SK-N-SH (cell line): Measurements from ENCODE around the gene R3HDM4. TPM values are rescaled to one million over a fixed set of nuclear protein-coding genes. Genes with fewer than 3 reads are reported as not detected.

ENCODE experiments used
- CTCF ChIA-PET: fragments of 300-600, 350-600 bp; formaldehyde crosslinking; extraction: SDS; loops from one replicate; lab custom pipeline; 2021; lab: Yijun Ruan, JAX
- POLR2A ChIA-PET: fragments of 350-600 bp; sonication (Branson Sonifier 250); formaldehyde crosslinking; extraction: SDS; loops from one replicate; lab custom pipeline; 2020; ENCODE audit warnings: antibody characterized with exemption, inconsistent platforms; lab: Yijun Ruan, JAX
- DNase-seq: peaks from one replicate; pipeline ENCODE4 v3.0.0; 2012
- H2AFZ ChIP-seq: fragments of 200-600 bp; sonication (generic); 2 replicates; pipeline ENCODE4 v1.8.1; 2016; ENCODE audit warnings: antibody characterized with exemption, mild to moderate bottlenecking, low read depth
- H3F3A ChIP-seq: fragments of 200-600 bp; sonication (generic); replicated peaks from 2 replicates; pipeline ENCODE3; 2016; ENCODE audit warnings: antibody characterized with exemption, mild to moderate bottlenecking; ENCODE audit not compliant: insufficient read depth
- H3K27ac ChIP-seq, 2 experiments: fragments of 200-500 bp in 1 of 2; fragments of 200-600 bp in 1 of 2; sonication (Bioruptor generic) in 1 of 2; sonication (generic), shearing (Covaris generic) in 1 of 2; 2 replicates each; pipeline versions ENCODE4 v1.5.1 to v1.6.1; 2014 to 2016; ENCODE audit warnings: low read depth in 2 of 2, inconsistent platforms in 1 of 2, low read length in 1 of 2, mild to moderate bottlenecking in 1 of 2, mixed read lengths in 1 of 2
- H3K27me3 ChIP-seq: fragments of 200-600 bp; sonication (generic), shearing (Covaris generic); 2 replicates; pipeline ENCODE4 v1.6.1; 2016; ENCODE audit warnings: mixed run types; ENCODE audit not compliant: insufficient read depth
- H3K36me3 ChIP-seq, 2 experiments: fragments of 200-500 bp in 1 of 2; fragments of 200-600 bp in 1 of 2; sonication (Bioruptor generic) in 1 of 2; sonication (generic) in 1 of 2; replicated peaks in 1 of 2; 2 replicates each; pipeline versions ENCODE3 to v1.5.1; 2014 to 2016; ENCODE audit warnings: low read length in 1 of 2, mild to moderate bottlenecking in 1 of 2; ENCODE audit not compliant: insufficient read depth in 2 of 2, control insufficient read depth in 1 of 2
- H3K4me1 ChIP-seq, 2 experiments: fragments of 200-500 bp in 1 of 2; fragments of 200-600 bp in 1 of 2; sonication (Bioruptor generic) in 1 of 2; sonication (generic), shearing (Covaris generic) in 1 of 2; 2 replicates each; pipeline versions ENCODE4 v1.5.1 to v1.6.1; 2014 to 2016; ENCODE audit warnings: low read depth in 1 of 2, low read length in 1 of 2, mixed run types in 1 of 2; ENCODE audit not compliant: insufficient read depth in 2 of 2, control insufficient read depth in 1 of 2
- H3K4me2 ChIP-seq: fragments of 200-600 bp; sonication (generic), shearing (Covaris generic); 2 replicates; pipeline ENCODE4 v1.6.1; 2017; ENCODE audit warnings: mixed run types
- H3K4me3 ChIP-seq, 2 experiments: fragments of 200-500 bp in 1 of 2; fragments of 200-600 bp in 1 of 2; sonication (Bioruptor generic) in 1 of 2; sonication (generic), shearing (Covaris generic) in 1 of 2; 2 replicates each; pipeline versions ENCODE4 v1.5.1 to v1.8.1; 2014 to 2016; ENCODE audit warnings: low read depth in 2 of 2, inconsistent platforms in 1 of 2, low read length in 1 of 2, mild to moderate bottlenecking in 1 of 2, mixed read lengths in 1 of 2, moderate library complexity in 1 of 2
- H3K79me2 ChIP-seq: fragments of 200-600 bp; sonication (generic); 2 replicates; pipeline ENCODE4 v1.8.1; 2017; ENCODE audit warnings: mild to moderate bottlenecking; ENCODE audit not compliant: insufficient read depth
- H3K9ac ChIP-seq: fragments of 200-600 bp; sonication (generic); 2 replicates; pipeline ENCODE4 v1.6.1; 2017; ENCODE audit warnings: mixed run types
- H3K9me2 ChIP-seq: fragments of 200-600 bp; sonication (generic); 2 replicates; pipeline ENCODE4 v1.6.1; 2017; ENCODE audit warnings: mixed run types
- H3K9me3 ChIP-seq: fragments of 200-600 bp; sonication (generic); 2 replicates; pipeline ENCODE4 v1.6.1; 2017; ENCODE audit warnings: mixed run types, mild to moderate bottlenecking, moderate library complexity
- H4K20me1 ChIP-seq: fragments of 200-600 bp; sonication (generic); 2 replicates; pipeline ENCODE4 v1.6.1; 2017; ENCODE audit warnings: mild to moderate bottlenecking, mixed run types; ENCODE audit not compliant: insufficient read depth
- ELF1 ChIP-seq: IDR thresholded peaks from 2 replicates; pipeline ENCODE4 v1.4.0; 2012
- EP300 ChIP-seq, 2 experiments: IDR thresholded peaks; 2 replicates each; pipeline versions ENCODE4 v1.4.0 to v1.6.1; 2012; ENCODE audit warnings: borderline replicate concordance in 1 of 2, low read depth in 1 of 2, low read length in 1 of 2
- EZH2phosphoT487 ChIP-seq: fragments of 200-600 bp; sonication (generic); IDR thresholded peaks from 2 replicates; pipeline ENCODE4 v1.6.1; 2017; ENCODE audit warnings: low read depth, mixed run types, mild to moderate bottlenecking, antibody characterized with exemption, moderate library complexity, borderline replicate concordance
- FOXJ3 ChIP-seq: sonication (generic); formaldehyde crosslinking; IDR thresholded peaks from 2 replicates; pipeline ENCODE4 v1.5.1; 2020; ENCODE audit warnings: mild to moderate bottlenecking, missing genetic modification reagents
- NRF1 ChIP-seq: IDR thresholded peaks from 2 replicates; pipeline ENCODE4 v1.6.1; 2012; ENCODE audit warnings: low read depth, mild to moderate bottlenecking, low read length
- RCOR1 ChIP-seq: fragments of 150-350 bp; IDR thresholded peaks from 2 replicates; pipeline ENCODE4 v1.6.1; 2017; ENCODE audit warnings: antibody characterized with exemption, low read length
- RXRA ChIP-seq: IDR thresholded peaks from 2 replicates; pipeline ENCODE4 v1.4.0; 2012; ENCODE audit warnings: low read depth, mild to moderate bottlenecking, borderline replicate concordance
- SIN3A ChIP-seq: IDR thresholded peaks from 2 replicates; pipeline ENCODE4 v1.6.1; 2012; ENCODE audit warnings: low read depth, mild to moderate bottlenecking, low read length, moderate library complexity, borderline replicate concordance
- SMC3 ChIP-seq: IDR thresholded peaks from 2 replicates; pipeline ENCODE4 v1.6.1; 2012; ENCODE audit warnings: low read depth, low read length, improper control_type of control experiment
- TAF1 ChIP-seq: IDR thresholded peaks from 2 replicates; pipeline ENCODE4 v1.6.1; 2012; ENCODE audit warnings: low read depth, mild to moderate bottlenecking, low read length, moderate library complexity, borderline replicate concordance
- TEAD4 ChIP-seq: IDR thresholded peaks from 2 replicates; pipeline ENCODE4 v1.4.0; 2012; ENCODE audit warnings: mild to moderate bottlenecking, borderline replicate concordance; ENCODE audit not compliant: insufficient read depth
- YY1 ChIP-seq: IDR thresholded peaks from 2 replicates; pipeline ENCODE4 v1.4.0; 2012; ENCODE audit warnings: low read depth, mild to moderate bottlenecking
- WGBS: methylation state at CpG from one replicate; pipeline ENCODE4 v1.1.6; 2017; ENCODE audit warnings: low lambda C conversion rate; 5-methylcytosine and 5-hydroxymethylcytosine counted together
- polyA plus RNA-seq, 3 experiments: library from polyadenylated mRNA; depleted of rRNA; stranded (reverse); fragments of >200 nt; gene quantifications; 2 replicates each; pipeline ENCODE4 v1.2.3, GENCODE V29; 2012
- TF ChIP-seq, protein P1 (sequence below): IDR thresholded peaks from 2 replicates; pipeline ENCODE4 v1.6.1; 2012; ENCODE audit warnings: mild to moderate bottlenecking, low read depth, low read length, moderate library complexity
- TF ChIP-seq, protein P2 (sequence below): IDR thresholded peaks from 2 replicates; pipeline ENCODE4 v1.4.0; 2012; ENCODE audit warnings: low read depth, borderline replicate concordance
- TF ChIP-seq, protein P3 (sequence below): IDR thresholded peaks from 2 replicates; pipeline ENCODE4 v1.4.0; 2012; ENCODE audit warnings: low read depth, borderline replicate concordance
- TF ChIP-seq, protein P4 (sequence below): IDR thresholded peaks from 2 replicates; pipeline ENCODE4 v1.4.0; 2012; ENCODE audit warnings: low read depth
- TF ChIP-seq, protein P5 (sequence below): IDR thresholded peaks from 2 replicates; pipeline ENCODE4; 2012

The R3HDM4 gene
- polyA plus RNA-seq, 1 of the 3 experiments (the other 2 are of a cell fraction): 39.2 TPM

DNA sequence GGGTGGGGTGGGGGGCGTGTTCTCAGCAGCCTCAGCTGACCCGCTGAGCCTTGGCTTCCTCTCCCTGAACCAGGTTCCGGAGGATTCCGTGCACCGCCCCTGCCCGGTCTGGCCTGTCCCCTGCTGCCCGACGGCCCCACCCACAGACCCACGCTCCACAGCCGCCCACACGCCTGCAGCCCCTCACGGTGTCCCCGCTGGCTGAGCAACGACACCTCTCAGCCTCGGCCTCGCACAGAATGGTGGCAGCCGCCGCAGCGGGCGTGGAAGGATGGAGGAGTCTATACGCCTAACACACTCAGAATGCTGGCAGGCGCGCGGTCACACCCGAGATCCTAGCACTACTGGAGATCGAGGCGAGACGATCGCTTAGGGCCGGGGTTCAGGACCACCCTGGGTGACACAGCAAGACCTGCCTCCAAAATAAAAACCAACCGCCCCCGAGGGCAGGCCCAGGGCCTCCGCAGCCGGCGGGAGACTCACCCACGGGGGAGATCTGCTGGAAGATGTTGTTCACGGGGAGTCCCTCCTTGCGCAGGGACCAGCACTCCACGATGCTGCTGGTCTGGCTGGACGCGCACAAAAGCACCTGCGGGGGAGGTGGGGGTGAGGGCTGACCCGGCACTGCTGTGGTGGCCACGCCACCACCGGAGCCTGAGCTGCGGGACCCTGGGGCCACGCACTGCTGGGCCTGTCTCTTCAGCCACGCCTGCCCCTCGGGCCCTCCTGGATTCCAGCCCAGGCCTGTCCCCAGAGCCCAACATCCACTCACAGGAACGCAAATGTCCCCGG, 28.4 kb downstream of the R3HDM4 start (continued):
- TF ChIP-seq, protein P1, sequence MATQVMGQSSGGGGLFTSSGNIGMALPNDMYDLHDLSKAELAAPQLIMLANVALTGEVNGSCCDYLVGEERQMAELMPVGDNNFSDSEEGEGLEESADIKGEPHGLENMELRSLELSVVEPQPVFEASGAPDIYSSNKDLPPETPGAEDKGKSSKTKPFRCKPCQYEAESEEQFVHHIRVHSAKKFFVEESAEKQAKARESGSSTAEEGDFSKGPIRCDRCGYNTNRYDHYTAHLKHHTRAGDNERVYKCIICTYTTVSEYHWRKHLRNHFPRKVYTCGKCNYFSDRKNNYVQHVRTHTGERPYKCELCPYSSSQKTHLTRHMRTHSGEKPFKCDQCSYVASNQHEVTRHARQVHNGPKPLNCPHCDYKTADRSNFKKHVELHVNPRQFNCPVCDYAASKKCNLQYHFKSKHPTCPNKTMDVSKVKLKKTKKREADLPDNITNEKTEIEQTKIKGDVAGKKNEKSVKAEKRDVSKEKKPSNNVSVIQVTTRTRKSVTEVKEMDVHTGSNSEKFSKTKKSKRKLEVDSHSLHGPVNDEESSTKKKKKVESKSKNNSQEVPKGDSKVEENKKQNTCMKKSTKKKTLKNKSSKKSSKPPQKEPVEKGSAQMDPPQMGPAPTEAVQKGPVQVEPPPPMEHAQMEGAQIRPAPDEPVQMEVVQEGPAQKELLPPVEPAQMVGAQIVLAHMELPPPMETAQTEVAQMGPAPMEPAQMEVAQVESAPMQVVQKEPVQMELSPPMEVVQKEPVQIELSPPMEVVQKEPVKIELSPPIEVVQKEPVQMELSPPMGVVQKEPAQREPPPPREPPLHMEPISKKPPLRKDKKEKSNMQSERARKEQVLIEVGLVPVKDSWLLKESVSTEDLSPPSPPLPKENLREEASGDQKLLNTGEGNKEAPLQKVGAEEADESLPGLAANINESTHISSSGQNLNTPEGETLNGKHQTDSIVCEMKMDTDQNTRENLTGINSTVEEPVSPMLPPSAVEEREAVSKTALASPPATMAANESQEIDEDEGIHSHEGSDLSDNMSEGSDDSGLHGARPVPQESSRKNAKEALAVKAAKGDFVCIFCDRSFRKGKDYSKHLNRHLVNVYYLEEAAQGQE: no peak
- TF ChIP-seq SIN3A: no peak

DNA sequence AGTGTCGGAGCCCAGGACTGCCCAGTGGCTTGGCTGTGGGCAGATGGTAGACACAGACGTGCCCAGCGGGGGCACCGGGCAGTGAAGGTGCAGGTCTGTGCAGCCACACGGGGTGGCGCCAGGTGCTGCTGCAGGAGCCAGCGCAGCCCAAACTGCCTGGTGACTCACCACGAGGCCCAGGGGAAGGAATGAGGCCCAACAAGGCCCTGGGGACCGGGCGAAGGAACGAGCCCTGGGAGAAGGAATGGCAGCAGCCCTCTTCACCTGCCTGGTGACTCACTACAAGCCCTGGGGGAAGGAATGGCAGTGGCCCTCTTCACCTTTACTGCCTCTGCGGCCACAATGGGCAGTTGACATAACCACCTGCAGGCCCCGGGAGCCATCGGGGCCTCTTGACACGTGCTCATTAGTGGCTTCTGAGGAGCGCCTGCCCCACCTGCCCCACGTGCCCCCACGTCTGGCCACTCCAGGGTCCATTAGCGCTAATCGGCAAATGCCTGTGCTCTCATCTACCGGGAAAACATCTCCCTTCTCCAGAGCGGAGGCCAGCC, 29.3 kb downstream of the R3HDM4 start:
- peaks cover 6% of the 10 kb centered on the region for H3F3A ChIP-seq
- H2AFZ ChIP-seq: no peak overlapping the region
- WGBS: 95% methylated on average over 18 of the region's 22 CpGs
- POLR2A ChIA-PET: no interaction called here
- no peak overlapping the region for H3K4me3 ChIP-seq
- no peaks in the 10 kb centered on the region for H3K9me3 ChIP-seq
- H3K27ac ChIP-seq: no peak overlapping the region
- no peak for DNase-seq
- CTCF ChIA-PET: no interaction called here
- H3K36me3 ChIP-seq: peaks cover 11 to 57% of the 10 kb centered on the region in 2 experiments
- no peak overlapping the region for H3K4me2 ChIP-seq
- H3K9ac ChIP-seq: no peak overlapping the region
- peaks cover 0 to 15% of the 10 kb centered on the region in 2 experiments; a peak in 1 of 4 replicates for H3K4me1 ChIP-seq
- H3K79me2 ChIP-seq: no peaks in the 10 kb centered on the region
- no peaks in the 10 kb centered on the region for H3K27me3 ChIP-seq
- no peaks in the 10 kb centered on the region for H3K9me2 ChIP-seq
- TF ChIP-seq NRF1 (no peak), RCOR1 (no peak), TAF1 (no peak), RXRA (no peak), EZH2phosphoT487 (no peak), FOXJ3 (CRISPR knock-in tag) (no peak), TEAD4 (no peak), SMC3 (no peak), ELF1 (no peak), EP300 (IDR thresholded peaks at IDR 0.05; ENCODE audit: borderline replicate concordance in 1 of 2, low read depth in 1 of 2, low read length in 1 of 2) (no peak), YY1 (no peak)
- TF ChIP-seq, protein P2, sequence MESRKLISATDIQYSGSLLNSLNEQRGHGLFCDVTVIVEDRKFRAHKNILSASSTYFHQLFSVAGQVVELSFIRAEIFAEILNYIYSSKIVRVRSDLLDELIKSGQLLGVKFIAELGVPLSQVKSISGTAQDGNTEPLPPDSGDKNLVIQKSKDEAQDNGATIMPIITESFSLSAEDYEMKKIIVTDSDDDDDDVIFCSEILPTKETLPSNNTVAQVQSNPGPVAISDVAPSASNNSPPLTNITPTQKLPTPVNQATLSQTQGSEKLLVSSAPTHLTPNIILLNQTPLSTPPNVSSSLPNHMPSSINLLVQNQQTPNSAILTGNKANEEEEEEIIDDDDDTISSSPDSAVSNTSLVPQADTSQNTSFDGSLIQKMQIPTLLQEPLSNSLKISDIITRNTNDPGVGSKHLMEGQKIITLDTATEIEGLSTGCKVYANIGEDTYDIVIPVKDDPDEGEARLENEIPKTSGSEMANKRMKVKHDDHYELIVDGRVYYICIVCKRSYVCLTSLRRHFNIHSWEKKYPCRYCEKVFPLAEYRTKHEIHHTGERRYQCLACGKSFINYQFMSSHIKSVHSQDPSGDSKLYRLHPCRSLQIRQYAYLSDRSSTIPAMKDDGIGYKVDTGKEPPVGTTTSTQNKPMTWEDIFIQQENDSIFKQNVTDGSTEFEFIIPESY: no peak
- TF ChIP-seq, protein P3, sequence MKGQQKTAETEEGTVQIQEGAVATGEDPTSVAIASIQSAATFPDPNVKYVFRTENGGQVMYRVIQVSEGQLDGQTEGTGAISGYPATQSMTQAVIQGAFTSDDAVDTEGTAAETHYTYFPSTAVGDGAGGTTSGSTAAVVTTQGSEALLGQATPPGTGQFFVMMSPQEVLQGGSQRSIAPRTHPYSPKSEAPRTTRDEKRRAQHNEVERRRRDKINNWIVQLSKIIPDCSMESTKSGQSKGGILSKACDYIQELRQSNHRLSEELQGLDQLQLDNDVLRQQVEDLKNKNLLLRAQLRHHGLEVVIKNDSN: no peak
- TF ChIP-seq, protein P4, sequence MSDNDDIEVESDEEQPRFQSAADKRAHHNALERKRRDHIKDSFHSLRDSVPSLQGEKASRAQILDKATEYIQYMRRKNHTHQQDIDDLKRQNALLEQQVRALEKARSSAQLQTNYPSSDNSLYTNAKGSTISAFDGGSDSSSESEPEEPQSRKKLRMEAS: no peak
- TF ChIP-seq, protein P5, sequence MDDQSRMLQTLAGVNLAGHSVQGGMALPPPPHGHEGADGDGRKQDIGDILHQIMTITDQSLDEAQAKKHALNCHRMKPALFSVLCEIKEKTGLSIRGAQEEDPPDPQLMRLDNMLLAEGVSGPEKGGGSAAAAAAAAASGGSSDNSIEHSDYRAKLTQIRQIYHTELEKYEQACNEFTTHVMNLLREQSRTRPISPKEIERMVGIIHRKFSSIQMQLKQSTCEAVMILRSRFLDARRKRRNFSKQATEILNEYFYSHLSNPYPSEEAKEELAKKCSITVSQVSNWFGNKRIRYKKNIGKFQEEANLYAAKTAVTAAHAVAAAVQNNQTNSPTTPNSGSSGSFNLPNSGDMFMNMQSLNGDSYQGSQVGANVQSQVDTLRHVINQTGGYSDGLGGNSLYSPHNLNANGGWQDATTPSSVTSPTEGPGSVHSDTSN: no peak
- H4K20me1 ChIP-seq: no peaks in the 10 kb centered on the region
